GM21447 (cell line): ENCODE measurements around the gene DHRS7C.

ENCODE experiments used
- ATAC-seq: cut with Tn5 transposase; IDR thresholded peaks from one replicate; pipeline ENCODE4 v1.9.1; 2021; ENCODE audit not compliant: unreplicated experiment

DHRS7C gene

DNA sequence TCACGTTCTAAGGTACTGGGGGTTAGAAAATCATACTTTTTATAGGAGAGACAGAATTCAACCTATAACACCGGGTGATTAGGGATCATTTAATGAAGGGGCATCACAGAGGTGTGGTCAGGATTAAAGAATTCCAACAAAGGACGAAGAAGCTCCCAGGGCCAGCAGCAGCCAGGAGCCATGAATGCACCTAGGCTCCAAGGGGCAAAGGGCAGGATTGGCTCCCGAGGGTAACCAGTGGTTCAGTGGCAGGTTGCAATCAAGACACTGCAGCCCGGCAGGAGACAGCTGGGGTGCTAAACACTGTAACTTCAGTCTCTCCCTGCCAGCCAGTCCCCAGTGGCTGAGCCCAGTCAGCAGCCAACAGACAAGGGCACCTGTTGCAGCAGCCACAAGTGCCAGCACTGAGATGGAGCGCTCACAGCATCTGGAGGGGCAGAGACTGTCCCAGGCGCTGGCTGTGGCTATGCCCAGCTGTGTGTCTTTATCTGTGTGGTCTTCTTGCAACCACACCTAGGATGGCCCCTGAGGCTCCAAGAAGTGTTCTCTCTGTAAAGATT, 23.9 kb downstream of the DHRS7C start:
- ATAC-seq = no peak

DNA sequence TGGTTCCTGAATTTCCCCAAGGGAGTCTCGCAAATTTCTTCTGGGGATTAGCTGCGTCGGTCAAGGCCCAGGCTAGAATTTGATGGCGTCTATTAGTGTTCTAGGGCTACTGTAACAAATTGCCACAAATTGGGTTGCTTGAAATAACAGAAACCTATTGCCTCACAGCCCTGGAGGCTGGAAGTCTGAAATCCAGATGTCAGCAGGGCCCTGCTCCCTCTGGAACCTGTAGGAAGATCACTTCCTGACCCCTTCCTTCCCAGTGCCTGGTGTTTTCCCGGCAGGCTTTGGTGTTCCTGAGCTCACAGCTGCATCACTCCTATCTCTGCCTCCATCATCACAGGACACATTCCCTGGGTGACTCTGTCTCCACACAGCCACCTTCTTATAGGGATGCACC, 24.4 kb downstream of the DHRS7C start:
- ATAC-seq = no peak

DNA sequence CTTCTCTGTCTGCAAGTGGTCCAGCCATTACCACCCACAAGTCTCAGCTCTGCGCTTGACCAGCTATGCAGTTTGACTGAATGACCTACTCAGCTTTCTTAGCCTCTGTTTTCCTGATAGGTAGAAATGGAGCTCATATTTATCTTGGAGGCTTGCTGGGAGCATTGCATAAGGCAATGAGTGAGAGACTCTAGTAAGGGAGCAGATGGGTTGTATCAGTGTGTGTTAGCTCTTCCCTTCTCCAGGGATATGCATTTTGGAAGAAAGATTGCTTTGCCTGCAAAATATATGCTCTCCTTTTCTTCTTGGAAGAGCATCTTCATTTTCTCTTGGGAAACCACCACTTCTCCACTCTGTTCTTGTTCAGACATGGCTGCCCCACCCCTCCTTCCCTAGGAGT, 26.1 kb downstream of the DHRS7C start:
- ATAC-seq = no peak

DNA sequence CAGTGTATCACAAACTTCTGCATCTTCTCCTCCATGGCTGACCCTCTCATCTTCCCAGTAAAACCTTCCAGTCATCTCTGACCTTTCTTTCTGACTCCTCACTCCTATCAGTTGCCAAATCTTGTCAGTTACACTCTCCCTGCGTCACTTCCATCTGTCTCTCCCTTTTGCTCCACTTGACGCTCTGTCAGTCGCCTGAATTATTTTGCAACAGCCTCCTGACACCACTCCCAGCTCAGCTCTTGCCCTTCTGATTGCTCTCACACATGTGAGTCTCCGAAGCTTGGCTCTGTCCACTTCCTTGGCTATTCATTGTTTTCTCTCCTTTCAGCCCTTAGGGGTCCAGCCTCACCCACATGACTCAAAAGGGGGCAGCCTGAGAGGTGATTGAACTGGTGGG, 27.7 kb downstream of the DHRS7C start:
- no peak for ATAC-seq

DNA sequence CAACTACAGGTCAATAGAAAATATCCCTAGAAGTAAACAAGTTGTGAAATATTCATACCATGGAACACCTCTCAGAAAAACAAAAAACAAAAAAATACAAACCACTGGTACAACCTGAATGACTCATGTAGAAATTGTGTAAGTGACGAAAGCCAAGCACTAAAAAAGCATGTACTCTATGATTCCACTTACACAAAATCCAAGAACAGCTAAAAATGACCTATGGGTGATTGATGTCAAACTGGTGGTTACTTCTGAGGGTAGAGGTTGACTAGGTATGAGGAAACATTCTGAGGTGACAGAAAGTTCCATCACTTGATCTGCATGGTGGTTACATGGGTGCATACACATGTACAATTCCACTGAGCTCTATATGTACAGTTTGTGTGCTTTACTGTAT, 31.1 kb downstream of the DHRS7C start:
- ATAC-seq = no peak

DNA sequence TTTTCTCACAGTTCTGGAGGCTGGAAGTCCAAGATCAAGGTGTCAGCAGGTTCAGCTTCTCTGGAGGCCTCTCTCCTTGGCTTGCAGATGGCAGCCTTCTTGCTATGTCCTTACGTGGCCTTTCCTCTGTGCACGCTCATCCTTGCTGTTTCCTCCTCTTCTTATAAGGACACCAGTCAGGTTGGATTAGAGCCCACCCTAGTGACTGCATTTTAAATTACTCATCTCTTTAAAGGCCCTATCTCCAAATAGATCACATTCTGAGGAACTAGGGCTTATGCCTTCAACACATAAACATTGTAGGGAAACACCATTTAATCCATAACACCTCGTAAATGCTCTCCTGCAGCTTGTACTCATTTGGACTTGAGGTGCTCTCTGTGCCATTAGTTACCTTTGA, 36.3 kb downstream of the DHRS7C start:
- ATAC-seq = no peak

DNA sequence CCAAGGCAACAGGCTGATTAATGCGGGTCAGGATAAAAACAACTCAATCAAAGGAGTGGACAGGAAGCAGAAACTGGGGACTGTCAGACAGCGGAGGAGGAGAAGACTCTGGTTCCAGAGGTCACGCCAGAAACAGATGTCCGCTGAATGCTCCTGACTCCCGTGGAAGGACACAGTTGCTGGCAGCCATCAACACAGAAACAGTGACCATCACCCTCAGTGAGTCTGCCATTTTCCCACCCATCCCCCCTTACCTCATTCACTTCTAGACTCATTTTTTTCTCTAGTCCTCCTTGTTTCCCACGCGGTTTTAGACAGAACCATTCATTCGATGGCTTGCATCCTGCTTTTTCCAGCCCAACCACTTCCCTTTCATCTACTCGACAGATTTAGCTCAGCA, 40.9 kb downstream of the DHRS7C start:
- no peak for ATAC-seq

DNA sequence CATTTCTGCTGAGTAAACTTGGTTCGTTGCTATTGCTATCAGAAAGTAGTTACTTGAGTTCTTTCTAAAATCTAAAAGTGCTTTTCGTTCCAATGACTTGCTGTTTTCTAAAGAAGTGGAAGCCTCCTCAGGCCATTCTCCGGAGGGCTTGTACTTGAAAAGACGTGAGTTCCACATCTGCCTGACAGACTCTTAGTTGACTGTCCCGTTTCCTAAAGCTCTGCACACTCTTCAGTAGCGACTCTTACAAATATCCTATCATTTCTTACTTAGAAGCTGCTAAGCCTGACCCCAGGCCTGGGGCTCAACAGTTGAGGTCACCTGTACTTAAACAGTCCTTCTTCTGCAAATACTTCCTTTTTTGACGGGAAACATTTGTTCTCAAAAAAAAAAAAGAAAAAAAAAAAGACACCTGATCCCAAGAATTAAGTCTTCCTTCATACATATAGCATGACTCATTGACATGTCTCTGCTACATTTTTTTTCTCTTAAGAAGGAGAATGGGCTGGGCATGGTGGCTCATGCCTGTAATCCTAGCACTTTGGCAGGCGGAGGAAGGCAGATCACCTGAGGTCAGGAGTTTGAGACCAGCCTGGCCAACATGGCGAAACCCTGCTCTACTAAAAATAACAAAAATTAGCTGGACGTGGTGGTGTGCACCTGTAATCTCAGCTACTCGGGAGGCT, 61.5 kb downstream of the DHRS7C start:
- ATAC-seq = no peak

DNA sequence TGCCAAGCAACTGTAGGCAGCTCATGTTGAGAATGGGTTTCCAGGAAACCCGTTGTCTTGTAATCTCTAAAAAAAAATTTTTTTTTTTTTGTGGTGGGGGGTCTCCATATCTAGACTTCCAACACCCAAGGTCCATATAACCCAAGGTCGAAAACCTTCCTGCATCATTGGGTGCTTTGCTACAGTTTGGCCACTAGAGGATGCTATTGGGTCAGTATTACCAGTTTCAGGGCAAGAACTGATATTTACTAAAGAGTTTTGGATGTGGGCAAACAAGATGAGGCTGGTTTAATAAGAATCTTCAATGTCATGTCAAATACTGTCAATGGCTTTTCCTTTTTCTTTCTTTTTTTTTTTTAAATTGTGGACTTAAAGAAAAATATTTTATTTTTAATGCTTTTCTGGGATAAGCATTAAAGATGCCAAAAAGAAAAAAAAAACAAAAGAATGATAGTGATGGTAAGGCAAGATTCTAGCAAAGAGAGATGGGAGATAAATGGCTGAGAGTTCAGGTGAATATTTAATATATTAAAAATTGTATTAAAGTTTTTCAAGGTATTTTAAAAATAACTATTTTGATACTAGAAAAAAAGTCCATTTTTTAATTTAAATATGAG, 62.2 kb downstream of the DHRS7C start:
- ATAC-seq = no peak

DNA sequence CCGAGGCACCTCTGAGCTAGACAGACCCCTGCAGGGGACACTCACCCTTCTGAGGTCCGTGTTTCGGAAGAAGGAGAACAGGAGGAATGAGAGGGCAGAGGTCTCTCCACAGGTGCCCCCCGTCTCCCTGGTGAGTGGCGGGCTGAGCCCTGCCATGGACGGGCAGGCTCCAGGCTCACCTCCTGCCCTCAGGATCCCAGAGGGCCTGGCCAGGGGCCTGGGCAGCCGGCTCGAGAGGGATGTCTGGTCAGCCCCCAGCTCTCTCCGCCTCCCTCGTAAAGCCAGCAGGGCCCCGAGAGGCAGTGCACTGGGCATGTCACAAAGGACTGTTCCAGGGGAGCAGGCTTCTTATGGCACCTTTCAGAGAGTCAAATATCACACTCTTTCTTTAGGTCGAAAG, 62.8 kb downstream of the DHRS7C start:
- no peak for ATAC-seq

DNA sequence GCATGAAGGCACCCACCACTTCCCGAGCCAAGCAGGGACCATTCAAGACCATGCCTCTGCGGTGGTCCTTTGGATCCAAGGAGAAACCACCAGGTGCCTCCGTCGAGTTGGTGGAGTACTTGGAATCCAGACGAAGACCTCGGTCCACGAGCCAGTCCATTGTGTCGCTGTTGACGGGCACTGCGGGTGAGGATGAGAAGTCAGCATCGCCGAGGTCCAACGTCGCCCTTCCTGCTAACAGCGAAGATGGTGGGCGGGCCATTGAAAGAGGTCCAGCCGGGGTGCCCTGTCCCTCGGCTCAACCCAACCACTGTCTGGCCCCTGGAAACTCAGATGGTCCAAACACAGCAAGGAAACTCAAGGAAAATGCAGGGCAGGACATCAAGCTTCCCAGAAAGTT, 63.4 kb downstream of the DHRS7C start:
- ATAC-seq = no peak

DNA sequence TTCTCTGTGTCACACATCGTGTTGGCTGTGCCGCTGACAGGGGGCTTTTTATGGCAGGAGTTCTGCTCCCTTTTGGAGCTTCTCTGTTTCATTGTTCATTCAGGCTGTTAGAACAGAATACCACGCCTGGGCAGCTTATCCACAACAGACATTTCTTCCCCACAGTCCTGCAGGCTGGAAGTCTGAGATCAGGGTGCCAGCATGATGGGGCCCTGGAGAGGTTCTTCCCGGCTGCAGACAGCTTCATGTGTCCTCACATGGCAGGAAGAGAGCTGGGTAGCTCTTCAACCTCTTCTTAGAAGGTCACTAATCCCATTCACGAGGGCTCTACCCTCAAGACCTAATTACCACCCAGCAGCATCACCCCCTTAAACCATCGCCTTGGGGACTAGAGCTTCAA, 65.1 kb downstream of the DHRS7C start:
- no peak for ATAC-seq

DNA sequence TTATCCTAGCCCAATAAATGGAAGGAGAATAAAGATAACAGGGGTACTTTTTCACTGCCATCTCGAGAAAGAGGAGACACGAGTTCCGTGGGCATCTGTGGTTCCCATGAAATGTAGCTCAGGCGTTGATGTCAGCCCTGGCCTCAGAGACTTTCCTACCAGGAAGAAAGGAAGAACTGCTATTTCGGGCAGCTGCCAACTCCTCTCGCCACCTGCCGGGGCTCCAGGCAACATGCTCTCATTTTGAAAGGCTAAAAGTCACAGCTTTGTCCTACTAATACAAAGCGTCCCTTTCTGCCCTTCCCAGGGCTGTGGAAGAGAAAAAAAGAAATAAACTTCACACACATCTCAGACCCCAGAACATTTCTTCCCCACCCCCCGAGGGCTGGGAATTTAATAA, 65.8 kb downstream of the DHRS7C start:
- no peak for ATAC-seq
